Measurements from ENCODE around the gene BMPR1B.

GRCh38 chr4:94804650-94805049 is 46.9 kb downstream of the BMPR1B start:
- TF ChIP-seq, protein P1, sequence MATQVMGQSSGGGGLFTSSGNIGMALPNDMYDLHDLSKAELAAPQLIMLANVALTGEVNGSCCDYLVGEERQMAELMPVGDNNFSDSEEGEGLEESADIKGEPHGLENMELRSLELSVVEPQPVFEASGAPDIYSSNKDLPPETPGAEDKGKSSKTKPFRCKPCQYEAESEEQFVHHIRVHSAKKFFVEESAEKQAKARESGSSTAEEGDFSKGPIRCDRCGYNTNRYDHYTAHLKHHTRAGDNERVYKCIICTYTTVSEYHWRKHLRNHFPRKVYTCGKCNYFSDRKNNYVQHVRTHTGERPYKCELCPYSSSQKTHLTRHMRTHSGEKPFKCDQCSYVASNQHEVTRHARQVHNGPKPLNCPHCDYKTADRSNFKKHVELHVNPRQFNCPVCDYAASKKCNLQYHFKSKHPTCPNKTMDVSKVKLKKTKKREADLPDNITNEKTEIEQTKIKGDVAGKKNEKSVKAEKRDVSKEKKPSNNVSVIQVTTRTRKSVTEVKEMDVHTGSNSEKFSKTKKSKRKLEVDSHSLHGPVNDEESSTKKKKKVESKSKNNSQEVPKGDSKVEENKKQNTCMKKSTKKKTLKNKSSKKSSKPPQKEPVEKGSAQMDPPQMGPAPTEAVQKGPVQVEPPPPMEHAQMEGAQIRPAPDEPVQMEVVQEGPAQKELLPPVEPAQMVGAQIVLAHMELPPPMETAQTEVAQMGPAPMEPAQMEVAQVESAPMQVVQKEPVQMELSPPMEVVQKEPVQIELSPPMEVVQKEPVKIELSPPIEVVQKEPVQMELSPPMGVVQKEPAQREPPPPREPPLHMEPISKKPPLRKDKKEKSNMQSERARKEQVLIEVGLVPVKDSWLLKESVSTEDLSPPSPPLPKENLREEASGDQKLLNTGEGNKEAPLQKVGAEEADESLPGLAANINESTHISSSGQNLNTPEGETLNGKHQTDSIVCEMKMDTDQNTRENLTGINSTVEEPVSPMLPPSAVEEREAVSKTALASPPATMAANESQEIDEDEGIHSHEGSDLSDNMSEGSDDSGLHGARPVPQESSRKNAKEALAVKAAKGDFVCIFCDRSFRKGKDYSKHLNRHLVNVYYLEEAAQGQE (IDR thresholded peaks at IDR 0.05; ENCODE audit: insufficient replicate concordance, low read depth) = no peak
- TF ChIP-seq CTCF (IDR thresholded peaks at IDR 0.05; ENCODE audit: insufficient read depth, low read length) = no peak

All from HL-60 (cell line).